Body of pancreas (tissue), 4 donors: Measurements from ENCODE around the gene ADK.

Source experiments
- CTCF ChIP-seq, 7 experiments: fragments of 450-650 bp in 4 of 7; fragments of 200-600 bp in 3 of 7; sonication (generic) in 3 of 7; IDR thresholded peaks; one replicate each; pipeline ENCODE4 v1.5.1; 2016 to 2019; ENCODE audit warnings: antibody characterized with exemption in 7 of 7
- POLR2A ChIP-seq, 3 donors: fragments of 450-650 bp; IDR thresholded peaks; one replicate each; pipeline ENCODE4 v1.6.1; 2016; ENCODE audit warnings: antibody characterized with exemption in 3 of 3, mild to moderate bottlenecking in 2 of 3

- TF ChIP-seq POLR2A (IDR thresholded peaks at IDR 0.05) = no peak
- no peak for TF ChIP-seq CTCF (IDR thresholded peaks at IDR 0.05)
Measured at GRCh38 chr10:74384615-74385183, 233.7 kb downstream of the ADK start.
